Stimulated activated CD8-positive, alpha-beta memory T cell treated with anti-CD3 and anti-CD28 coated beads, Interleukin-12 subunit alpha, Interleukin-12 subunit beta, amount 100 ng/mL, for 1 hour (primary cell): Measurements from ENCODE around the gene TMEM135.
"Not testable (repeated sequence)": the region's sequence is repeated elsewhere in the genome, so short reads cannot be mapped to it uniquely, and the experiment has no call there.

ENCODE experiments used
- DNase-seq: peaks from one replicate; pipeline ENCODE4 v3.0.0-alpha.2; 2020; ENCODE audit warnings: low read depth

The TMEM135 gene

GRCh38 chr11:87037450-87038234 is at the start of gene TMEM135:
TSS of gene TMEM135 (plus strand) at chr11:87037934. CDS start at chr11:87038046, 112 bp downstream.
- DNase-seq: peak; percentile 80

- no peak for DNase-seq
Measured at GRCh38 chr11:86988351-86988881, 49.3 kb upstream of the TMEM135 start.

GRCh38 chr11:86990031-86990430 is 47.7 kb upstream of the TMEM135 start:
- DNase-seq: no peak

- no peak for DNase-seq
Measured at GRCh38 chr11:86990515-86990914, 47.2 kb upstream of the TMEM135 start.

- no peak for DNase-seq
Measured at GRCh38 chr11:86991341-86991740, 46.4 kb upstream of the TMEM135 start.

GRCh38 chr11:86992340-86992739 is 45.4 kb upstream of the TMEM135 start:
- DNase-seq: not testable (repeated sequence)

- no peak for DNase-seq
Measured at GRCh38 chr11:86993031-86993430, 44.7 kb upstream of the TMEM135 start.

- no peak for DNase-seq
Measured at GRCh38 chr11:86996953-86997570, 40.7 kb upstream of the TMEM135 start.

GRCh38 chr11:86999388-86999787 is 38.3 kb upstream of the TMEM135 start:
- DNase-seq: no peak

- DNase-seq: no peak
Measured at GRCh38 chr11:86999859-87000753, 37.6 kb upstream of the TMEM135 start.

- DNase-seq: no peak
Measured at GRCh38 chr11:87002918-87003317, 34.8 kb upstream of the TMEM135 start.

GRCh38 chr11:87004281-87004680 is 33.5 kb upstream of the TMEM135 start:
- not testable (repeated sequence) for DNase-seq

GRCh38 chr11:87005569-87005921 is 32.2 kb upstream of the TMEM135 start:
- DNase-seq: no peak

- DNase-seq: no peak
Measured at GRCh38 chr11:87006035-87006434, 31.7 kb upstream of the TMEM135 start.

- no peak for DNase-seq
Measured at GRCh38 chr11:87007963-87008362, 29.8 kb upstream of the TMEM135 start.

- no peak for DNase-seq
Measured at GRCh38 chr11:87012089-87012488, 25.6 kb upstream of the TMEM135 start.

GRCh38 chr11:87012673-87013072 is 25.1 kb upstream of the TMEM135 start:
- DNase-seq: no peak

GRCh38 chr11:87013912-87014825 is 23.6 kb upstream of the TMEM135 start:
- DNase-seq: no peak

GRCh38 chr11:87015645-87016044 is 22.1 kb upstream of the TMEM135 start:
- DNase-seq: no peak

- no peak for DNase-seq
Measured at GRCh38 chr11:87019613-87020271, 18.0 kb upstream of the TMEM135 start.

- DNase-seq: no peak
Measured at GRCh38 chr11:87020336-87020735, 17.4 kb upstream of the TMEM135 start.
